DOHH2 (cell line): ENCODE measurements around the gene SLC6A3.

Experiments used
- H3F3A ChIP-seq: fragments of 200-600 bp; sonication (generic), shearing (Covaris generic); 2 replicates; pipeline ENCODE4 v1.6.0; 2016; ENCODE audit warnings: antibody characterized with exemption, mild to moderate bottlenecking; ENCODE audit not compliant: control insufficient read depth, insufficient read depth
- H3K27ac ChIP-seq: fragments of 200-600 bp; sonication (generic); 2 replicates; pipeline ENCODE4 v1.5.1; 2014; ENCODE audit warnings: low read depth, mild to moderate bottlenecking, low read length, moderate library complexity
- H3K27me3 ChIP-seq: fragments of 200-600 bp; sonication (generic); 2 replicates; pipeline ENCODE4 v1.6.1; 2014; ENCODE audit warnings: mild to moderate bottlenecking, low read length, mixed read lengths; ENCODE audit not compliant: control insufficient read depth
- H3K36me3 ChIP-seq: fragments of 200-600 bp; sonication (generic); 2 replicates; pipeline ENCODE4 v1.6.1; 2014; ENCODE audit warnings: mild to moderate bottlenecking, low read length, moderate library complexity, mixed read lengths; ENCODE audit not compliant: control insufficient read depth
- H3K4me1 ChIP-seq: fragments of 200-600 bp; sonication (generic); 2 replicates; pipeline ENCODE4 v1.6.1; 2014; ENCODE audit warnings: mild to moderate bottlenecking, low read length, mixed read lengths; ENCODE audit not compliant: control insufficient read depth
- H3K4me2 ChIP-seq: fragments of 200-600 bp; sonication (generic); 2 replicates; pipeline ENCODE4 v1.6.0; 2014; ENCODE audit warnings: mild to moderate bottlenecking, low read length, moderate library complexity
- H3K4me3 ChIP-seq: fragments of 200-600 bp; sonication (generic); 2 replicates; pipeline ENCODE4 v1.5.1; 2014; ENCODE audit warnings: mild to moderate bottlenecking, low read length, mixed read lengths
- H3K79me2 ChIP-seq: fragments of 200-600 bp; sonication (generic); 2 replicates; pipeline ENCODE4 v1.6.1; 2014; ENCODE audit warnings: mild to moderate bottlenecking, low read length, mixed read lengths; ENCODE audit not compliant: control insufficient read depth
- H3K9me2 ChIP-seq: fragments of 200-600 bp; sonication (generic); replicated peaks from 2 replicates; pipeline ENCODE4 v1.6.1; 2014; ENCODE audit warnings: mild to moderate bottlenecking, low read length, mixed read lengths; ENCODE audit not compliant: control insufficient read depth
- H3K9me3 ChIP-seq: fragments of 200-600 bp; sonication (generic); 2 replicates; pipeline ENCODE4 v1.6.1; 2014; ENCODE audit warnings: antibody characterized with exemption, low read length, mixed read lengths; ENCODE audit not compliant: control insufficient read depth, insufficient read depth
- H4K20me1 ChIP-seq: fragments of 200-600 bp; sonication (generic); 2 replicates; pipeline ENCODE4 v1.6.0; 2014; ENCODE audit warnings: low read depth, mild to moderate bottlenecking, antibody characterized with exemption, low read length, moderate library complexity; ENCODE audit not compliant: control insufficient read depth, insufficient read depth
- EZH2phosphoT487 ChIP-seq: fragments of 200-600 bp; sonication (generic); IDR thresholded peaks from 2 replicates; pipeline ENCODE4 v1.6.1; 2017; ENCODE audit warnings: borderline replicate concordance, mild to moderate bottlenecking, antibody characterized with exemption, low read length, moderate library complexity, mixed read lengths
- TF ChIP-seq, protein P1 (sequence below): fragments of 200-600 bp; sonication (generic); IDR thresholded peaks from one replicate; pipeline ENCODE4 v1.5.1; 2014; ENCODE audit warnings: antibody characterized with exemption, mild to moderate bottlenecking, low read depth, low read length; ENCODE audit not compliant: poor library complexity, severe bottlenecking

SLC6A3 gene

GRCh38 chr5:1468629-1469527 lies 23.6 kb upstream of the SLC6A3 start:
- Histone ChIP-seq H3K27ac (no peak overlapping the region), H4K20me1 (no peaks in the 10 kb centered on the region), H3K9me3 (no peaks in the 10 kb centered on the region), H3K4me2 (no peak overlapping the region), H3K27me3 (no peaks in the 10 kb centered on the region), H3K4me3 (no peak overlapping the region), H3K4me1 (no peaks in the 10 kb centered on the region), H3K9me2 (no peaks in the 10 kb centered on the region), H3K79me2 (no peaks in the 10 kb centered on the region), H3K36me3 (peaks cover 94% of the 10 kb centered on the region), H3F3A (no peaks in the 10 kb centered on the region)
- TF ChIP-seq, protein P1, sequence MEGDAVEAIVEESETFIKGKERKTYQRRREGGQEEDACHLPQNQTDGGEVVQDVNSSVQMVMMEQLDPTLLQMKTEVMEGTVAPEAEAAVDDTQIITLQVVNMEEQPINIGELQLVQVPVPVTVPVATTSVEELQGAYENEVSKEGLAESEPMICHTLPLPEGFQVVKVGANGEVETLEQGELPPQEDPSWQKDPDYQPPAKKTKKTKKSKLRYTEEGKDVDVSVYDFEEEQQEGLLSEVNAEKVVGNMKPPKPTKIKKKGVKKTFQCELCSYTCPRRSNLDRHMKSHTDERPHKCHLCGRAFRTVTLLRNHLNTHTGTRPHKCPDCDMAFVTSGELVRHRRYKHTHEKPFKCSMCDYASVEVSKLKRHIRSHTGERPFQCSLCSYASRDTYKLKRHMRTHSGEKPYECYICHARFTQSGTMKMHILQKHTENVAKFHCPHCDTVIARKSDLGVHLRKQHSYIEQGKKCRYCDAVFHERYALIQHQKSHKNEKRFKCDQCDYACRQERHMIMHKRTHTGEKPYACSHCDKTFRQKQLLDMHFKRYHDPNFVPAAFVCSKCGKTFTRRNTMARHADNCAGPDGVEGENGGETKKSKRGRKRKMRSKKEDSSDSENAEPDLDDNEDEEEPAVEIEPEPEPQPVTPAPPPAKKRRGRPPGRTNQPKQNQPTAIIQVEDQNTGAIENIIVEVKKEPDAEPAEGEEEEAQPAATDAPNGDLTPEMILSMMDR, result peak; percentile 3
- no peak for TF ChIP-seq EZH2phosphoT487

GRCh38 chr5:1468247-1468612 lies 23.0 kb upstream of the SLC6A3 start:
- no peaks in the 10 kb centered on the region for H3F3A ChIP-seq
- no peaks in the 10 kb centered on the region for H4K20me1 ChIP-seq
- H3K27me3 ChIP-seq, result no peaks in the 10 kb centered on the region
- H3K9me2 ChIP-seq, result no peaks in the 10 kb centered on the region
- no peak overlapping the region for H3K4me2 ChIP-seq
- H3K27ac ChIP-seq, result no peak overlapping the region
- H3K4me1 ChIP-seq, result no peaks in the 10 kb centered on the region
- no peak overlapping the region for H3K4me3 ChIP-seq
- H3K9me3 ChIP-seq, result no peaks in the 10 kb centered on the region
- H3K79me2 ChIP-seq, result no peaks in the 10 kb centered on the region
- H3K36me3 ChIP-seq, result peaks cover 94% of the 10 kb centered on the region
- no peak for TF ChIP-seq EZH2phosphoT487
- TF ChIP-seq, protein P1, result peak; percentile 57

GRCh38 chr5:1467341-1468246 lies 22.4 kb upstream of the SLC6A3 start:
- H3K9me3 ChIP-seq, result no peaks in the 10 kb centered on the region
- H3K36me3 ChIP-seq, result peaks cover 94% of the 10 kb centered on the region
- TF ChIP-seq, protein P1, result no peak
- no peak for TF ChIP-seq EZH2phosphoT487

More at GRCh38 chr5:1467341-1468246, 22.4 kb upstream of the SLC6A3 start:
- Histone ChIP-seq H3K27me3 (no peaks in the 10 kb centered on the region), H3K4me2 (no peak overlapping the region), H3K4me3 (no peak overlapping the region), H3K9me2 (no peaks in the 10 kb centered on the region), H3K4me1 (no peaks in the 10 kb centered on the region), H3K27ac (no peak overlapping the region), H4K20me1 (no peaks in the 10 kb centered on the region), H3F3A (no peaks in the 10 kb centered on the region), H3K79me2 (no peaks in the 10 kb centered on the region)
